ENCODE data around the gene DCDC2C. TPM values are rescaled to one million over a fixed set of nuclear protein-coding genes. Genes with fewer than 3 reads are reported as not detected.

Gene DCDC2C
- total RNA-seq, 2 donors from 2014 or later, result not detected

DNA sequence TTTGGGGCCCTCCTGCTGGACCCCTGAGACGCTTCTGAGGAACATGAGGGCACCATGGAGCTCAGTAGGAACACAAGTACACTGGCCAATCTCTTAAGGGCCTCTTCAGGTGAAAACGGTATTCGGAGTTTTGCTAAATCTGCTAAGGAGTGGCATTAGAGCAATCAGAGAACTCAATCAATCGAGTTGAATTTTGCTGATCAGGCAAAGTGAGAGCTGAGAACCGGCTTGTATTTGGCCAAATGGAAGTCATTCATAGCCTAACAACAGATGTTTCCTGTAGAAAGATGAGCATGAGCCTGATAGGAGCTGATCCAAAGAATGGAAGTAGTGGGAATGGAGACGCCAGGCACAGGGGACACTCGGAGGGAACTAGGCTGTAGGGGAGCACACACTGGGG lies 133.7 kb downstream of the DCDC2C start:
- Histone ChIP-seq H3K4me3 (ENCODE audit: low read length) (no peak overlapping the region), H3K27ac (ENCODE audit: low read depth, low read length) (no peak overlapping the region), H3K27me3 (ENCODE audit: control insufficient read depth, insufficient read depth, low read length, poor library complexity, severe bottlenecking) (no peaks in the 10 kb centered on the region), H3K9me3 (ENCODE audit: control insufficient read depth, low read length) (no peaks in the 10 kb centered on the region), H3K4me1 (ENCODE audit: control insufficient read depth, insufficient read depth, low read length) (no peaks in the 10 kb centered on the region), H3K36me3 (ENCODE audit: control insufficient read depth, insufficient read depth, low read length) (no peaks in the 10 kb centered on the region), H3K9ac (ENCODE audit: extremely low read depth, low read length, poor library complexity, severe bottlenecking) (no peak overlapping the region)
- no peak overlapping the region for H3K4me3 Mint-ChIP-seq
- peaks cover 4% of the 10 kb centered on the region for H3K4me1 Mint-ChIP-seq
- H3K27ac Mint-ChIP-seq, result no peak overlapping the region
- TF ChIP-seq, protein P1, sequence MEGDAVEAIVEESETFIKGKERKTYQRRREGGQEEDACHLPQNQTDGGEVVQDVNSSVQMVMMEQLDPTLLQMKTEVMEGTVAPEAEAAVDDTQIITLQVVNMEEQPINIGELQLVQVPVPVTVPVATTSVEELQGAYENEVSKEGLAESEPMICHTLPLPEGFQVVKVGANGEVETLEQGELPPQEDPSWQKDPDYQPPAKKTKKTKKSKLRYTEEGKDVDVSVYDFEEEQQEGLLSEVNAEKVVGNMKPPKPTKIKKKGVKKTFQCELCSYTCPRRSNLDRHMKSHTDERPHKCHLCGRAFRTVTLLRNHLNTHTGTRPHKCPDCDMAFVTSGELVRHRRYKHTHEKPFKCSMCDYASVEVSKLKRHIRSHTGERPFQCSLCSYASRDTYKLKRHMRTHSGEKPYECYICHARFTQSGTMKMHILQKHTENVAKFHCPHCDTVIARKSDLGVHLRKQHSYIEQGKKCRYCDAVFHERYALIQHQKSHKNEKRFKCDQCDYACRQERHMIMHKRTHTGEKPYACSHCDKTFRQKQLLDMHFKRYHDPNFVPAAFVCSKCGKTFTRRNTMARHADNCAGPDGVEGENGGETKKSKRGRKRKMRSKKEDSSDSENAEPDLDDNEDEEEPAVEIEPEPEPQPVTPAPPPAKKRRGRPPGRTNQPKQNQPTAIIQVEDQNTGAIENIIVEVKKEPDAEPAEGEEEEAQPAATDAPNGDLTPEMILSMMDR (conservative IDR thresholded peaks at IDR 0.05), result no peak
- H3K27me3 Mint-ChIP-seq (ENCODE audit: insufficient read depth), result no peaks in the 10 kb centered on the region
- WGBS, 2 experiments (ENCODE audit: insufficient coverage in 1 of 2, insufficient read length in 1 of 2), result 91 to 92% methylated on average over 7 of the region's 7 CpGs
- H3K9me3 Mint-ChIP-seq, result peaks cover 8% of the 10 kb centered on the region
- no peaks in the 10 kb centered on the region for H3K36me3 Mint-ChIP-seq (ENCODE audit: low read depth)
- DNase-seq, result no peak

- Histone ChIP-seq H3K4me1 (ENCODE audit: control insufficient read depth, insufficient read depth, low read length) (no peaks in the 10 kb centered on the region), H3K4me3 (ENCODE audit: low read length) (no peak overlapping the region), H3K27me3 (ENCODE audit: control insufficient read depth, insufficient read depth, low read length, poor library complexity, severe bottlenecking) (no peaks in the 10 kb centered on the region), H3K9ac (ENCODE audit: extremely low read depth, low read length, poor library complexity, severe bottlenecking) (no peak overlapping the region), H3K9me3 (ENCODE audit: control insufficient read depth, low read length) (no peaks in the 10 kb centered on the region), H3K36me3 (ENCODE audit: control insufficient read depth, insufficient read depth, low read length) (no peaks in the 10 kb centered on the region), H3K27ac (ENCODE audit: low read depth, low read length) (no peak overlapping the region)
- H3K4me1 Mint-ChIP-seq, result peaks cover 4% of the 10 kb centered on the region
- TF ChIP-seq, protein P1 (conservative IDR thresholded peaks at IDR 0.05), result no peak
- no peak overlapping the region for H3K4me3 Mint-ChIP-seq
- no peak overlapping the region for H3K27ac Mint-ChIP-seq
- H3K9me3 Mint-ChIP-seq, result peaks cover 4% of the 10 kb centered on the region
- DNase-seq, result no peak
- H3K36me3 Mint-ChIP-seq (ENCODE audit: low read depth), result no peaks in the 10 kb centered on the region
- H3K27me3 Mint-ChIP-seq (ENCODE audit: insufficient read depth), result no peaks in the 10 kb centered on the region
- 96 to 100% methylated on average over 3 of the region's 3 CpGs for WGBS, 2 experiments (ENCODE audit: insufficient coverage in 1 of 2, insufficient read length in 1 of 2)
These were observed 135.0 kb downstream of the DCDC2C start for GRCh38 chr2:3838348-3838747.

DNA sequence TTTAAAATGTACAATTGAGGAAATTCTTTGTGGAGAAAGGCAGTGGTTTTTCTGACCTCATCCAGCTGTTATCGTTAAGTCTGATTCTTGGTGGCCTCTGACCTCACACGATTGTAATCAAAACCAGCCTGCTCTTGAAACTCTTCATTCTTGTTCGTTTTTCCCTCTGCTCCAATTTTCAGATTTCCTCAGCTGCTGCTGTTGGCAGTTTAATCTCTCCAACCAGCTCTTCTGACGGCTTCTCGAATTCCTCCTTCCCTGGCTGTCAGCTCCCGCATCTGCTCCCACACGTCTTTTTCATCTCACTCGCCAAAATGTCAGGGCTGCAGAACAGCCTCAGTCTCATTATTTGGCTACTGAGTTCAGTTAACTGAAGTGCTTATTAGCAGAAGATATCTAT lies 136.1 kb downstream of the DCDC2C start:
- DNase-seq, result no peak
- Mint-ChIP-seq H3K27me3 (ENCODE audit: insufficient read depth) (no peaks in the 10 kb centered on the region), H3K36me3 (ENCODE audit: low read depth) (no peaks in the 10 kb centered on the region), H3K27ac (no peak overlapping the region), H3K4me1 (peaks cover 4% of the 10 kb centered on the region), H3K4me3 (no peak overlapping the region), H3K9me3 (peaks cover 4% of the 10 kb centered on the region)
- Histone ChIP-seq H3K27me3 (ENCODE audit: control insufficient read depth, insufficient read depth, low read length, poor library complexity, severe bottlenecking) (no peaks in the 10 kb centered on the region), H3K36me3 (ENCODE audit: control insufficient read depth, insufficient read depth, low read length) (no peaks in the 10 kb centered on the region), H3K27ac (ENCODE audit: low read depth, low read length) (no peak overlapping the region), H3K4me3 (ENCODE audit: low read length) (no peak overlapping the region), H3K9ac (ENCODE audit: extremely low read depth, low read length, poor library complexity, severe bottlenecking) (no peak overlapping the region), H3K4me1 (ENCODE audit: control insufficient read depth, insufficient read depth, low read length) (no peaks in the 10 kb centered on the region), H3K9me3 (ENCODE audit: control insufficient read depth, low read length) (no peaks in the 10 kb centered on the region)
- WGBS, 2 experiments (ENCODE audit: insufficient coverage in 1 of 2, insufficient read length in 1 of 2), result 64 to 83% methylated on average over 3 to 8 of the region's 8 CpGs
- TF ChIP-seq, protein P1 (conservative IDR thresholded peaks at IDR 0.05), result no peak
